B cell (primary cell): ENCODE results near the gene ST3GAL3. TPM values are rescaled to one million over a fixed set of nuclear protein-coding genes. Genes with fewer than 3 reads are reported as not detected.
A peak's percentile ranks its signal among the peaks of the same experiment; 100 is the strongest.

Experiments
- ATAC-seq: fragments of 200-7000 bp; cut with Tn5 transposase; one replicate; pipeline ENCODE4 v1.10.0; 2021; ENCODE audit warnings: low read depth, mild to moderate bottlenecking, moderate number of reproducible peaks, moderate library complexity
- CTCF ChIA-PET: fragments of 350-600 bp; sonication (Branson Sonifier 250); formaldehyde crosslinking; loops from one replicate; lab custom pipeline; 2021; ENCODE audit warnings: antibody characterized with exemption, inconsistent platforms; lab: Charles Lee
- POLR2A ChIA-PET: fragments of 350-600 bp; sonication (Branson Sonifier 250); formaldehyde crosslinking; loops from one replicate; lab custom pipeline; 2021; ENCODE audit warnings: antibody characterized with exemption; lab: Charles Lee
- DNase-seq: peaks from one replicate; pipeline ENCODE4 v3.0.0; 2013
- H2AFZ ChIP-seq: 2 replicates; pipeline ENCODE4 v1.6.1; 2012; ENCODE audit warnings: mild to moderate bottlenecking, low read depth, low read length; ENCODE audit not compliant: insufficient read depth, poor library complexity, severe bottlenecking
- H3K27ac ChIP-seq, 2 donors: 1 replicate in 1 of 2; 2 replicates in 1 of 2; pipeline ENCODE4 v1.5.1; 2012 to 2013; ENCODE audit warnings: low read length in 2 of 2, mild to moderate bottlenecking in 2 of 2, moderate library complexity in 1 of 2
- H3K27me3 ChIP-seq, 4 experiments: fragments of 200-600 bp in 1 of 4; sonication (generic) in 1 of 4; replicated peaks in 1 of 4; 1 replicate in 2 of 4; 2 replicates in 2 of 4; pipeline versions ENCODE4 v1.6.1 to v1.7.0; 2013 to 2016; ENCODE audit warnings: low read length in 3 of 4, mild to moderate bottlenecking in 2 of 4, mixed read lengths in 1 of 4, moderate library complexity in 1 of 4; ENCODE audit not compliant: insufficient read depth in 4 of 4, control insufficient read depth in 3 of 4; ENCODE audit errors: control extremely low read depth in 1 of 4
- H3K36me3 ChIP-seq, 2 experiments: replicated peaks in 1 of 2; 1 replicate in 1 of 2; 2 replicates in 1 of 2; pipeline versions ENCODE4 v1.6.1 to v1.7.1; 2013; ENCODE audit warnings: low read length in 1 of 2; ENCODE audit not compliant: insufficient read depth in 2 of 2, control insufficient read depth in 1 of 2; ENCODE audit errors: control extremely low read depth in 1 of 2, extremely low read depth in 1 of 2
- H3K4me1 ChIP-seq, 2 donors: fragments of 200-600 bp in 1 of 2; sonication (generic) in 1 of 2; 1 replicate in 1 of 2; 2 replicates in 1 of 2; pipeline versions ENCODE4 v1.5.1 to v1.6.1; 2013 to 2017; ENCODE audit warnings: low read length in 2 of 2; ENCODE audit not compliant: control insufficient read depth in 2 of 2, insufficient read depth in 2 of 2
- H3K4me2 ChIP-seq: replicated peaks from 2 replicates; pipeline ENCODE3; 2012; ENCODE audit warnings: mild to moderate bottlenecking, low read depth, low read length; ENCODE audit not compliant: poor library complexity, severe bottlenecking
- H3K4me3 ChIP-seq, 5 experiments: fragments of 200-600 bp in 1 of 5; sonication (generic) in 1 of 5; 1 replicate in 3 of 5; 2 replicates in 2 of 5; pipeline versions ENCODE4 v1.5.1 to v1.7.0; 2011 to 2016; ENCODE audit warnings: low read length in 4 of 5, mild to moderate bottlenecking in 4 of 5, low read depth in 2 of 5, control low read depth in 1 of 5, moderate library complexity in 1 of 5; ENCODE audit not compliant: insufficient read depth in 1 of 5; ENCODE audit errors: control extremely low read depth in 1 of 5, extremely low read depth in 1 of 5
- H3K79me2 ChIP-seq: fragments of 200-600 bp; sonication (generic); one replicate; pipeline ENCODE4 v1.6.0; 2016; ENCODE audit warnings: low read length; ENCODE audit not compliant: control insufficient read depth, insufficient read depth
- H3K9ac ChIP-seq: fragments of 200-600 bp; sonication (generic); 2 replicates; pipeline ENCODE4 v1.6.1; 2017; ENCODE audit warnings: mild to moderate bottlenecking, low read length, moderate library complexity
- H3K9me3 ChIP-seq, 3 donors: one replicate each; pipeline versions ENCODE4 v1.6.1 to v1.7.1; 2013; ENCODE audit warnings: low read length in 2 of 3; ENCODE audit not compliant: control insufficient read depth in 2 of 3, insufficient read depth in 1 of 3; ENCODE audit errors: control extremely low read depth in 1 of 3
- H4K20me1 ChIP-seq: 2 replicates; pipeline ENCODE4 v1.6.0; 2012; ENCODE audit warnings: mild to moderate bottlenecking, low read length; ENCODE audit not compliant: insufficient read depth, control insufficient read depth, poor library complexity, severe bottlenecking
- H3K27ac Mint-ChIP-seq: one replicate; pipeline ENCODE4 v1.8.0; 2021; ENCODE audit warnings: mixed read lengths
- H3K27me3 Mint-ChIP-seq: one replicate; pipeline ENCODE4 v1.8.0; 2021; ENCODE audit warnings: mixed read lengths
- H3K4me1 Mint-ChIP-seq: one replicate; pipeline ENCODE4 v1.8.0; 2021; ENCODE audit warnings: mixed read lengths
- H3K4me3 Mint-ChIP-seq: one replicate; pipeline ENCODE4 v1.8.0; 2021; ENCODE audit warnings: mixed read lengths
- H3K9me3 Mint-ChIP-seq: one replicate; pipeline ENCODE4 v1.8.0; 2022; ENCODE audit warnings: mixed read lengths; ENCODE audit not compliant: insufficient read depth
- CTCF ChIP-seq: fragments of 200-600 bp; IDR thresholded peaks from one replicate; pipeline ENCODE4 v1.8.0; 2022; ENCODE audit warnings: antibody characterized with exemption, mild to moderate bottlenecking
- EZH2 ChIP-seq: IDR thresholded peaks from 2 replicates; pipeline ENCODE4 v1.6.1; 2012; ENCODE audit warnings: borderline replicate concordance, low read depth, mild to moderate bottlenecking, moderate library complexity, low read length; ENCODE audit not compliant: insufficient read depth, poor library complexity, severe bottlenecking
- WGBS: methylation state at CpG from one replicate; pipeline ENCODE4 v1.1.5; 2013; ENCODE audit warnings: missing lambda C conversion rate; ENCODE audit not compliant: insufficient coverage; 5-methylcytosine and 5-hydroxymethylcytosine counted together
- intact Hi-C: fragments of 100-400 bp; cut with micrococcal nuclease; formaldehyde crosslinking; loops from one replicate; pipeline ENCODE4 v1.10.0; 2022
- polyA plus RNA-seq: library from polyadenylated mRNA; depleted of rRNA; stranded (reverse); fragments of >200 nt; gene quantifications from 2 replicates; pipeline ENCODE4 v1.2.3, GENCODE V29; 2012
- total RNA-seq, 2 donors: library from RNA; stranded (reverse); fragments of 120-200 nt in 1 of 2; gene quantifications; 1 replicate in 1 of 2; 2 replicates in 1 of 2; pipeline versions ENCODE4 v1.2.3 to v1.2.4, GENCODE V29; 2013 to 2022

The ST3GAL3 gene
- total and polyA plus RNA-seq, 2 donors (not counting 1 experiment from before 2014, with no cell fraction given), result 16.8 to 31.4 TPM

- Mint-ChIP-seq H3K4me1 (peaks cover 63% of the 10 kb centered on the region), H3K27ac (peak within 1 kb of the TSS; percentile 69), H3K27me3 (no peaks in the 10 kb centered on the region), H3K9me3 (no peaks in the 10 kb centered on the region), H3K4me3 (peak within 1 kb of the TSS; percentile 97)
- ChIA-PET CTCF (no interaction called here), POLR2A (no interaction called here)
- TF ChIP-seq CTCF (no peak), EZH2 (no peak)
- H4K20me1 ChIP-seq, result peaks cover 40% of the 10 kb centered on the region
- H3K27me3 ChIP-seq, result no peaks in the 10 kb centered on the region
- peaks cover 37 to 66% of the 10 kb centered on the region in 2 donors for H3K4me1 ChIP-seq
- DNase-seq (peak; percentile 51), ATAC-seq (no peak)
- WGBS, result 8% methylated on average over 54 of the region's 54 CpGs
- no peaks in the 10 kb centered on the region for H3K9me3 ChIP-seq
- H3K4me3 ChIP-seq, result peak within 1 kb of the TSS in 4 of 5 experiments; percentile 26 to 63 (median 48)
- H3K36me3 ChIP-seq, result peaks cover 0 to 23% of the 10 kb centered on the region in 2 experiments
- peaks cover 16% of the 10 kb centered on the region for H3K79me2 ChIP-seq
- H3K27ac ChIP-seq, result no peak within 1 kb of the TSS
- intact Hi-C loops, result loop anchor here (10.0 kb wide), 2 partner anchors 274 to 1524 kb away; partner anchors contain the start of genes PPCS, ST3GAL3 and ZMYND12
- H3K9ac ChIP-seq, result peak within 1 kb of the TSS; percentile 63
- H2AFZ ChIP-seq, result peak within 1 kb of the TSS; percentile 77
- H3K4me2 ChIP-seq, result peak within 1 kb of the TSS; percentile 90
These were observed 271.4 kb downstream of the ST3GAL3 start, which contains the start of gene B4GALT2 for GRCh38 chr1:43978551-43979260. Gene B4GALT2 (plus strand): TSS chr1:43979210. CDS start chr1:43981161, 1,951 bp downstream.

- Histone ChIP-seq H3K9me3 (no peaks in the 10 kb centered on the region), H3K27ac (no peak overlapping the region), H3K9ac (peak overlapping the region; percentile 63), H3K27me3 (no peaks in the 10 kb centered on the region), H3K79me2 (peaks cover 16% of the 10 kb centered on the region), H3K4me1 (peaks cover 32 to 62% of the 10 kb centered on the region in 2 donors), H4K20me1 (peaks cover 40% of the 10 kb centered on the region), H3K36me3 (peaks cover 0 to 23% of the 10 kb centered on the region in 2 experiments), H3K4me2 (peak overlapping the region; percentile 90), H3K4me3 (peak overlapping the region in 4 of 5 experiments; percentile 26 to 63 (median 48)), H2AFZ (peak overlapping the region; percentile 77)
- Mint-ChIP-seq H3K4me1 (peaks cover 58% of the 10 kb centered on the region), H3K9me3 (no peaks in the 10 kb centered on the region), H3K27ac (no peak overlapping the region), H3K27me3 (no peaks in the 10 kb centered on the region), H3K4me3 (no peak overlapping the region)
- intact Hi-C loops, result loop anchor here (10.0 kb wide), 2 partner anchors 274 to 1524 kb away; partner anchors contain the start of genes PPCS, ST3GAL3 and ZMYND12
- WGBS, result under 1% methylated on average over 45 of the region's 45 CpGs
- no peak for TF ChIP-seq CTCF
- POLR2A ChIA-PET, result interaction anchor here (0.6 kb wide), 1 partner anchor 9 kb away, joined by 4 read pairs; the partner anchor contains the start of gene DPH2
- ATAC-seq (no peak), DNase-seq (no peak)
- CTCF ChIA-PET, result no interaction called here
These were observed 271.9 kb downstream of the ST3GAL3 start for GRCh38 chr1:43979261-43979527.
